Fibroblast of pulmonary artery (primary cell): ENCODE results near the gene TMEM214.

ENCODE experiments used
- DNase-seq: peaks from one replicate; pipeline ENCODE4 v3.0.0-alpha.2; 2010; ENCODE audit warnings: low read depth
- H3K4me3 ChIP-seq: replicated peaks from 2 replicates; pipeline ENCODE4 v1.5.1; 2011; ENCODE audit warnings: low read depth, mild to moderate bottlenecking, control low read depth, low read length, moderate library complexity
- TF ChIP-seq, protein P1 (sequence below): IDR thresholded peaks from 2 replicates; pipeline ENCODE4 v1.5.1; 2011; ENCODE audit warnings: mild to moderate bottlenecking, control low read depth, low read length, inconsistent platforms; ENCODE audit errors: missing control alignments

TMEM214 gene

GRCh38 chr2:27019459-27019858 is 13.3 kb upstream of the TMEM214 start:
- no peak for DNase-seq
- H3K4me3 ChIP-seq, result no peak overlapping the region
- TF ChIP-seq, protein P1, sequence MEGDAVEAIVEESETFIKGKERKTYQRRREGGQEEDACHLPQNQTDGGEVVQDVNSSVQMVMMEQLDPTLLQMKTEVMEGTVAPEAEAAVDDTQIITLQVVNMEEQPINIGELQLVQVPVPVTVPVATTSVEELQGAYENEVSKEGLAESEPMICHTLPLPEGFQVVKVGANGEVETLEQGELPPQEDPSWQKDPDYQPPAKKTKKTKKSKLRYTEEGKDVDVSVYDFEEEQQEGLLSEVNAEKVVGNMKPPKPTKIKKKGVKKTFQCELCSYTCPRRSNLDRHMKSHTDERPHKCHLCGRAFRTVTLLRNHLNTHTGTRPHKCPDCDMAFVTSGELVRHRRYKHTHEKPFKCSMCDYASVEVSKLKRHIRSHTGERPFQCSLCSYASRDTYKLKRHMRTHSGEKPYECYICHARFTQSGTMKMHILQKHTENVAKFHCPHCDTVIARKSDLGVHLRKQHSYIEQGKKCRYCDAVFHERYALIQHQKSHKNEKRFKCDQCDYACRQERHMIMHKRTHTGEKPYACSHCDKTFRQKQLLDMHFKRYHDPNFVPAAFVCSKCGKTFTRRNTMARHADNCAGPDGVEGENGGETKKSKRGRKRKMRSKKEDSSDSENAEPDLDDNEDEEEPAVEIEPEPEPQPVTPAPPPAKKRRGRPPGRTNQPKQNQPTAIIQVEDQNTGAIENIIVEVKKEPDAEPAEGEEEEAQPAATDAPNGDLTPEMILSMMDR, result no peak

GRCh38 chr2:27019931-27020855 is 12.6 kb upstream of the TMEM214 start:
- no peak overlapping the region for H3K4me3 ChIP-seq
- TF ChIP-seq, protein P1, result no peak
- DNase-seq, result peak; percentile 56

DNA sequence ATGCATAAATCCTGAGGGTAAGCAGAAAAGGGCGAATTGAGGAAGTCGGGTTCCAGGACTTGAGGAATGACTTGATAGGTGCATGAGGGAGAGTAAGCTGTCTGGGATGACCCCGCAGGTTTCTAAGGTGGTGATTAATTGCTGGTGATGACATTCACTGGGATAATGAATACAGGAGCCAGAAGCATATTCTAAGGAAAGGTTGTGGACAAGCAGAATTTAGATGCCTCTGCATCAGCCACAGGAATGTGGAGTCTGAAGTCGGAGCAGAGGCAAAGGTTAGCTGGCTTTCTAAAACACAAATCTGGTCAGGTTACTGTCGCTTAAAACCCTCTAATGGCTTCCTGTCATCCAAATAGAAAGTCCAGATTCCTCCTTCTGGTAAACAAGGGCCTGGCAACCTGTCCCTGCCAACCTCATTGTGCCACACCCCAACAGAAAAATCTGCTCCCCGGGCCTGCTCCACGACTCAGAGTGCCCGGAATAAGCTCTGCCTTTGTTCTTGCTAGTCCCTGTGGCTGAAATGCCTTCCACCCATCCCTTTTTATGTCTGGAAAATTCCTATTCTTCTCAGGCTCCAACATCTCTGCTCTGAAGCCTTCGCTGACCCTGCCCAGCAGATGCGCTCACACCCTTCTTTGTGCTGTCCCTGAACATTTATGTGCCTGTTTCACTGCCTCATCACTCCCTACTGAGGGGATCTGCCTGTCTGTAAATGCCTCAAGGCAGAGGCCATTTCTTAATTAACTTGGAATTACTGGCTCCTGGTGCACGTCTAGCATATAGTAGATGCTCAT is 11.3 kb upstream of the TMEM214 start:
- TF ChIP-seq, protein P1, result no peak
- DNase-seq, result no peak
- no peak overlapping the region for H3K4me3 ChIP-seq

DNA sequence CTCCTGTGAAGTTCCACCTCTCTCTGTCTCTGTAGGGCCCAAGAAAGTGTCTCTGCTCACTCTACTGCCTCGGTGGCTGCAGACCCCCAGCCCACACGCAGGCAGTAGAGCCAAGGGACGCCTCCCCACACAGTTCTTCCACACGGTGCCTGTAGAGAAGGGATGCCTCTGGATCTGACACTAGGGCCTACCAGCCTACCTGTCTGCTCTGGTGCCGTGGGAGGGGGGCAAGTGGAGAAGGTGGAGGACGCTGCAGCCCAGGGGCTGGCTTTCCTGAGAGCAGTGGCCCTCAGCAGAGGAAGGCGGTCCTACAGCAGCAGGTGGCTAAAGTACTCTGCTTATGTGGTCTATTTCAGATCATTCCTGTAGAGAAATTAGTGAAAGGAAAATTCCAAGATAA is 9.0 kb upstream of the TMEM214 start:
- TF ChIP-seq, protein P1, result no peak

DNA sequence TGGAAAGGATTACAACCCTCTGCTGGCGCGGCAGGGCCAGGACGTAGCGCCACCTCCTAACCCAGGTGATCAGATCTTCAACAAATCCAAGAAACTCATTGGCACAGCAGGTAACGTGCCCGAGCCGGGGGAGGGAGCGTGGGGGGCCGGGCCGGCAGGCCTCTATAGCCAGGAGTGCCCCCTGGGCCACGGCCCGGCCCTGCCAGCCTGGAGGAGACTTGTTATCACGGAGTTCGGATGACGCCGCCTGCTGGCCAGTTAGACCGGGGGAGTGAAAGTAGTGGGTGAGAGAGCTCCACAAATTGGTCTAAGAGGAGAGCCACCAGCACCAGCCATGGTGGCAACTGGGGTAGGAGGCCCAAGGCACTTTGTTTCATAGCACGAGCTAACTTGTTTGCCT is 8.6 kb upstream of the TMEM214 start:
- TF ChIP-seq, protein P1, result peak; percentile 17

More for the DNA sequence above, 9.0 kb upstream of the TMEM214 start:
- no peak overlapping the region for H3K4me3 ChIP-seq
- DNase-seq, result no peak

GRCh38 chr2:27024812-27025211 is 8.0 kb upstream of the TMEM214 start:
- DNase-seq, result no peak
- H3K4me3 ChIP-seq, result no peak overlapping the region
- TF ChIP-seq, protein P1, result no peak

More for the DNA sequence above, 8.6 kb upstream of the TMEM214 start:
- no peak for DNase-seq
- no peak overlapping the region for H3K4me3 ChIP-seq
